WTC11 (cell line): ENCODE data around the gene CACNB4. TPM values are rescaled to one million over a fixed set of nuclear protein-coding genes. Genes with fewer than 3 reads are reported as not detected.

Source experiments
- ATAC-seq: fragments of 200-7000 bp; cut with Tn5 transposase; 2 replicates; pipeline ENCODE4 v1.10.0; 2021; ENCODE audit warnings: mild to moderate bottlenecking, moderate library complexity
- CTCF ChIA-PET: fragments of 300-600 bp; sonication (Branson Sonifier 250); formaldehyde crosslinking; loops from one replicate; lab custom pipeline; 2021; ENCODE audit warnings: antibody characterized with exemption; lab: Charles Lee
- POLR2A ChIA-PET: fragments of 350-600 bp; sonication (Branson Sonifier 250); formaldehyde crosslinking; loops from one replicate; lab custom pipeline; 2021; ENCODE audit warnings: antibody characterized with exemption; lab: Charles Lee
- DNase-seq: peaks from one replicate; pipeline ENCODE4 v3.0.0; 2021; ENCODE audit warnings: low spot score
- H3K27ac Mint-ChIP-seq: 2 replicates; pipeline ENCODE4 v1.8.0; 2021; ENCODE audit warnings: mixed read lengths
- H3K27me3 Mint-ChIP-seq: 2 replicates; pipeline ENCODE4 v1.8.0; 2021; ENCODE audit warnings: low read depth, mild to moderate bottlenecking, moderate library complexity, mixed read lengths
- H3K36me3 Mint-ChIP-seq: 2 replicates; pipeline ENCODE4 v1.8.0; 2021; ENCODE audit warnings: mixed read lengths
- H3K4me1 Mint-ChIP-seq: 2 replicates; pipeline ENCODE4 v1.8.0; 2022; ENCODE audit warnings: mixed read lengths
- H3K4me3 Mint-ChIP-seq: 2 replicates; pipeline ENCODE4 v1.8.0; 2021; ENCODE audit warnings: mild to moderate bottlenecking, moderate library complexity, mixed read lengths
- H3K9me3 Mint-ChIP-seq: 2 replicates; pipeline ENCODE4 v1.8.0; 2021; ENCODE audit warnings: mixed read lengths
- CBFB ChIP-seq: sonication (generic); formaldehyde crosslinking; IDR thresholded peaks from 2 replicates; pipeline ENCODE4 v1.8.1; 2022; ENCODE audit warnings: mild to moderate bottlenecking, low read depth, missing genetic modification reagents
- FOXP1 ChIP-seq: sonication (generic); formaldehyde crosslinking; IDR thresholded peaks from 2 replicates; pipeline ENCODE4 v1.8.0; 2022; ENCODE audit warnings: missing genetic modification reagents, mild to moderate bottlenecking, moderate library complexity, borderline replicate concordance
- GTF2I ChIP-seq: fragments of 250-450 bp; sonication (Bioruptor Pico); conservative IDR thresholded peaks from 2 replicates; pipeline ENCODE4 v1.4.0; 2021; ENCODE audit warnings: mild to moderate bottlenecking
- IRF2 ChIP-seq: sonication (generic); formaldehyde crosslinking; IDR thresholded peaks from 2 replicates; pipeline ENCODE4 v1.8.0; 2022; ENCODE audit warnings: low read depth, missing genetic modification reagents, borderline replicate concordance
- JUN ChIP-seq: sonication (generic); formaldehyde crosslinking; IDR thresholded peaks from 2 replicates; pipeline ENCODE4 v1.8.0; 2023; ENCODE audit warnings: mild to moderate bottlenecking, missing genetic modification reagents
- MXD4 ChIP-seq: fragments of 250-450 bp; sonication (Bioruptor Pico); IDR thresholded peaks from 2 replicates; pipeline ENCODE4 v1.8.0; 2021; ENCODE audit warnings: mild to moderate bottlenecking, moderate library complexity, borderline replicate concordance
- RELA ChIP-seq: sonication (generic); formaldehyde crosslinking; IDR thresholded peaks from 2 replicates; pipeline ENCODE4 v1.8.1; 2022; ENCODE audit warnings: missing genetic modification reagents, mild to moderate bottlenecking, borderline replicate concordance
- TP53 ChIP-seq: sonication (generic); formaldehyde crosslinking; IDR thresholded peaks from 2 replicates; pipeline ENCODE4 v1.8.1; 2023; ENCODE audit warnings: mild to moderate bottlenecking, missing genetic modification reagents
- ZNF121 ChIP-seq: sonication (generic); formaldehyde crosslinking; IDR thresholded peaks from 2 replicates; pipeline ENCODE4 v1.8.0; 2023; ENCODE audit warnings: missing genetic modification reagents
- ZNF219 ChIP-seq: sonication (generic); formaldehyde crosslinking; IDR thresholded peaks from 2 replicates; pipeline ENCODE4 v1.8.0; 2023; ENCODE audit warnings: missing genetic modification reagents, mild to moderate bottlenecking, borderline replicate concordance
- ZNF317 ChIP-seq: sonication (generic); formaldehyde crosslinking; IDR thresholded peaks from 2 replicates; pipeline ENCODE4 v1.8.1; 2023; ENCODE audit warnings: low read depth, mild to moderate bottlenecking, moderate library complexity, missing genetic modification reagents, borderline replicate concordance
- total RNA-seq: library from RNA; stranded (reverse); gene quantifications from 3 replicates; pipeline ENCODE4 v1.2.3, GENCODE V29; 2021
- TF ChIP-seq, protein P1 (sequence below): sonication (generic); formaldehyde crosslinking; IDR thresholded peaks from 2 replicates; pipeline ENCODE4 v1.8.0; 2022; ENCODE audit warnings: missing genetic modification reagents
- TF ChIP-seq, protein P2 (sequence below): sonication (generic); formaldehyde crosslinking; IDR thresholded peaks from 2 replicates; pipeline ENCODE4 v1.8.1; 2022; ENCODE audit warnings: mild to moderate bottlenecking, moderate library complexity, missing genetic modification reagents
- TF ChIP-seq, protein P3 (sequence below): sonication (generic); formaldehyde crosslinking; IDR thresholded peaks from 2 replicates; pipeline ENCODE4 v1.8.1; 2023; ENCODE audit warnings: mild to moderate bottlenecking, missing genetic modification reagents
- TF ChIP-seq, protein P4 (sequence below): sonication (generic); formaldehyde crosslinking; IDR thresholded peaks from 2 replicates; pipeline ENCODE4 v1.8.1; 2022; ENCODE audit warnings: low read depth, missing genetic modification reagents, borderline replicate concordance

The CACNB4 gene
- total RNA-seq, 1 experiment from 2014 or later: 4.7 TPM

DNA sequence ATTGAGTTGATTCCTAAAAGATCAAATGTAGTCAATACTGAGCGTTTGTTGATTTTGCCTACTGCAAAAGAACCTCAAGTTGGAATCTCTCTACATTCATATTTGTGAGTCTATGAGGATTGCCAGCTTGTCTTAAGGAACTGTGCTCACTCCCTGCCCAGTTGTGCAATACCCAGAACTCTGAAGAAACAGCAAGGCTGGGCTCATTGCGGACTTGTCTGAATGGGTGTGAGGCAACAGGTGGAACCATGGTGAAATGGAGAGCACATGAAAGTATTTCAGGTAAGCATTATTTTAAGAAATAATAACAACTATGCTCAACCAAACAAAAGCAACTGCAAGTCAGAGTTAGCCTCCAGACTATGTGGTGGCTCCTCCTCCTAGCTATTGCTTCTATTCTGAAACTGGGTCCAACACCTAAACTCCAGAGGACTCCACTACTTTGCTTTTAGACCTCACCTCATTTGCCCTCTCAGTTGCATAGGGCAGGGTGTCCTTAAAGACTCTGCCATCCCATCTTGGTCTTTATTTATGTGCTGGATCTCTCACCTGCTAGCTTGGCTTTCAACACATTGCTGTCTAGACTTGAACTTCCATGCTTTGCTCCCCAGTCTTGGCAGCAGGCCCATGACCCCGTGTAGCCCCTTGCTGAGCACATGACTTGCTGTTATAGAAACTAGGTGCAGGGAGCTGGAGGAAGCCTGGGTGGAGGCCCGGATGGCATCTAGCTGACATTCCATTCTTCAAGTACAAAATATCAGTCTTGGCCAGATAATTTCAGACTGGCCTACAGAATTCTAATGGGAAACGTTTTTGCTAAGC, 175.8 kb downstream of the CACNB4 start:
- TF ChIP-seq ZNF219 (CRISPR knock-in tag): no peak
- no peak for TF ChIP-seq TP53 (CRISPR knock-in tag)
- TF ChIP-seq, protein P1, sequence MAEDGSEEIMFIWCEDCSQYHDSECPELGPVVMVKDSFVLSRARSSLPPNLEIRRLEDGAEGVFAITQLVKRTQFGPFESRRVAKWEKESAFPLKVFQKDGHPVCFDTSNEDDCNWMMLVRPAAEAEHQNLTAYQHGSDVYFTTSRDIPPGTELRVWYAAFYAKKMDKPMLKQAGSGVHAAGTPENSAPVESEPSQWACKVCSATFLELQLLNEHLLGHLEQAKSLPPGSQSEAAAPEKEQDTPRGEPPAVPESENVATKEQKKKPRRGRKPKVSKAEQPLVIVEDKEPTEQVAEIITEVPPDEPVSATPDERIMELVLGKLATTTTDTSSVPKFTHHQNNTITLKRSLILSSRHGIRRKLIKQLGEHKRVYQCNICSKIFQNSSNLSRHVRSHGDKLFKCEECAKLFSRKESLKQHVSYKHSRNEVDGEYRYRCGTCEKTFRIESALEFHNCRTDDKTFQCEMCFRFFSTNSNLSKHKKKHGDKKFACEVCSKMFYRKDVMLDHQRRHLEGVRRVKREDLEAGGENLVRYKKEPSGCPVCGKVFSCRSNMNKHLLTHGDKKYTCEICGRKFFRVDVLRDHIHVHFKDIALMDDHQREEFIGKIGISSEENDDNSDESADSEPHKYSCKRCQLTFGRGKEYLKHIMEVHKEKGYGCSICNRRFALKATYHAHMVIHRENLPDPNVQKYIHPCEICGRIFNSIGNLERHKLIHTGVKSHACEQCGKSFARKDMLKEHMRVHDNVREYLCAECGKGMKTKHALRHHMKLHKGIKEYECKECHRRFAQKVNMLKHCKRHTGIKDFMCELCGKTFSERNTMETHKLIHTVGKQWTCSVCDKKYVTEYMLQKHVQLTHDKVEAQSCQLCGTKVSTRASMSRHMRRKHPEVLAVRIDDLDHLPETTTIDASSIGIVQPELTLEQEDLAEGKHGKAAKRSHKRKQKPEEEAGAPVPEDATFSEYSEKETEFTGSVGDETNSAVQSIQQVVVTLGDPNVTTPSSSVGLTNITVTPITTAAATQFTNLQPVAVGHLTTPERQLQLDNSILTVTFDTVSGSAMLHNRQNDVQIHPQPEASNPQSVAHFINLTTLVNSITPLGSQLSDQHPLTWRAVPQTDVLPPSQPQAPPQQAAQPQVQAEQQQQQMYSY (CRISPR knock-in tag): no peak
- no peak for TF ChIP-seq ZNF121 (CRISPR knock-in tag)
- TF ChIP-seq FOXP1 (CRISPR knock-in tag): no peak
- TF ChIP-seq, protein P2, sequence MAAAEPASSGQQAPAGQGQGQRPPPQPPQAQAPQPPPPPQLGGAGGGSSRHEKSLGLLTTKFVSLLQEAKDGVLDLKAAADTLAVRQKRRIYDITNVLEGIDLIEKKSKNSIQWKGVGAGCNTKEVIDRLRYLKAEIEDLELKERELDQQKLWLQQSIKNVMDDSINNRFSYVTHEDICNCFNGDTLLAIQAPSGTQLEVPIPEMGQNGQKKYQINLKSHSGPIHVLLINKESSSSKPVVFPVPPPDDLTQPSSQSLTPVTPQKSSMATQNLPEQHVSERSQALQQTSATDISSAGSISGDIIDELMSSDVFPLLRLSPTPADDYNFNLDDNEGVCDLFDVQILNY (CRISPR knock-in tag): no peak
- TF ChIP-seq, protein P3, sequence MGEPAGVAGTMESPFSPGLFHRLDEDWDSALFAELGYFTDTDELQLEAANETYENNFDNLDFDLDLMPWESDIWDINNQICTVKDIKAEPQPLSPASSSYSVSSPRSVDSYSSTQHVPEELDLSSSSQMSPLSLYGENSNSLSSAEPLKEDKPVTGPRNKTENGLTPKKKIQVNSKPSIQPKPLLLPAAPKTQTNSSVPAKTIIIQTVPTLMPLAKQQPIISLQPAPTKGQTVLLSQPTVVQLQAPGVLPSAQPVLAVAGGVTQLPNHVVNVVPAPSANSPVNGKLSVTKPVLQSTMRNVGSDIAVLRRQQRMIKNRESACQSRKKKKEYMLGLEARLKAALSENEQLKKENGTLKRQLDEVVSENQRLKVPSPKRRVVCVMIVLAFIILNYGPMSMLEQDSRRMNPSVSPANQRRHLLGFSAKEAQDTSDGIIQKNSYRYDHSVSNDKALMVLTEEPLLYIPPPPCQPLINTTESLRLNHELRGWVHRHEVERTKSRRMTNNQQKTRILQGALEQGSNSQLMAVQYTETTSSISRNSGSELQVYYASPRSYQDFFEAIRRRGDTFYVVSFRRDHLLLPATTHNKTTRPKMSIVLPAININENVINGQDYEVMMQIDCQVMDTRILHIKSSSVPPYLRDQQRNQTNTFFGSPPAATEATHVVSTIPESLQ: no peak
- no peak for TF ChIP-seq GTF2I (CRISPR knock-in tag)
- TF ChIP-seq RELA (CRISPR knock-in tag): no peak
- no peak for TF ChIP-seq CBFB (CRISPR knock-in tag)
- TF ChIP-seq, protein P4, sequence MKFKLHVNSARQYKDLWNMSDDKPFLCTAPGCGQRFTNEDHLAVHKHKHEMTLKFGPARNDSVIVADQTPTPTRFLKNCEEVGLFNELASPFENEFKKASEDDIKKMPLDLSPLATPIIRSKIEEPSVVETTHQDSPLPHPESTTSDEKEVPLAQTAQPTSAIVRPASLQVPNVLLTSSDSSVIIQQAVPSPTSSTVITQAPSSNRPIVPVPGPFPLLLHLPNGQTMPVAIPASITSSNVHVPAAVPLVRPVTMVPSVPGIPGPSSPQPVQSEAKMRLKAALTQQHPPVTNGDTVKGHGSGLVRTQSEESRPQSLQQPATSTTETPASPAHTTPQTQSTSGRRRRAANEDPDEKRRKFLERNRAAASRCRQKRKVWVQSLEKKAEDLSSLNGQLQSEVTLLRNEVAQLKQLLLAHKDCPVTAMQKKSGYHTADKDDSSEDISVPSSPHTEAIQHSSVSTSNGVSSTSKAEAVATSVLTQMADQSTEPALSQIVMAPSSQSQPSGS (CRISPR knock-in tag): no peak
- TF ChIP-seq ZNF317 (CRISPR knock-in tag): no peak
- TF ChIP-seq MXD4 (CRISPR knock-in tag): no peak
- H3K36me3 Mint-ChIP-seq: no peaks in the 10 kb centered on the region
- ChIA-PET CTCF (interaction anchor here (1.5 kb wide), 1 partner anchor 25 kb away, joined by 3 read pairs; no protein-coding TSS in a partner anchor), POLR2A (no interaction called here)
- DNase-seq: no peak
- no peak for ATAC-seq
- no peak overlapping the region for H3K4me3 Mint-ChIP-seq
- H3K27ac Mint-ChIP-seq: no peak overlapping the region
- no peaks in the 10 kb centered on the region for H3K9me3 Mint-ChIP-seq
- H3K4me1 Mint-ChIP-seq: peaks cover 7% of the 10 kb centered on the region
- H3K27me3 Mint-ChIP-seq: no peaks in the 10 kb centered on the region

DNA sequence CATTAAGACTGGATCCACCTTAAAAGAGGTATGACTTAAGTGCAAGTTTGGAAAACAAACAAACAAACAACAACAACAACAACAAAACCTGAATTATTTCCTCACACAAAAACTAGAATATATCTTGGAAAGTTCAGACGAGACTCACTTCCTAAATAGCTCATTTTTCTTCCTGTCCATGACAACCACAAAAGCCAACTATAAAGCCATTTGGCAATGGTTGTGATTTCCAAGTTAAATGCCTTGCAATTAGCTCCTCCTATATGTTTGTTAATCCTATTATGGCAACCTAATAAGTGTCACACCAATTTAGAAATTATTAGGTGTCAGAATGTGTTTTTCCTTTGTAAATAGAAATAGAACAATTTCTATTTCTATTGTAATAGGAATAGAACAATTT, 179.1 kb downstream of the CACNB4 start:
- Mint-ChIP-seq H3K27me3 (no peaks in the 10 kb centered on the region), H3K9me3 (no peaks in the 10 kb centered on the region), H3K27ac (no peak overlapping the region), H3K4me3 (no peak overlapping the region), H3K36me3 (no peaks in the 10 kb centered on the region), H3K4me1 (peaks cover 3% of the 10 kb centered on the region; the same call in 1 of the 2 replicates)
- ATAC-seq: no peak
- TF ChIP-seq JUN (CRISPR knock-in tag) (no peak), IRF2 (CRISPR knock-in tag) (no peak), TP53 (CRISPR knock-in tag) (no peak)
- POLR2A ChIA-PET: no interaction called here
- CTCF ChIA-PET: no interaction called here
- no peak for DNase-seq
